T-helper 9 cell (primary cell): Measurements from ENCODE around the gene PIP5K1C.
A peak's percentile ranks its signal among the peaks of the same experiment; 100 is the strongest.

ENCODE experiments used
- DNase-seq: peaks from one replicate; pipeline ENCODE4 v3.0.0-alpha.2; 2020

The PIP5K1C gene

GRCh38 chr19:3607303-3608078 lies 92.8 kb downstream of the PIP5K1C start:
- no peak for DNase-seq

- peak; percentile 21 for DNase-seq
These were observed 93.5 kb downstream of the PIP5K1C start, which contains the start of gene TBXA2R for GRCh38 chr19:3606690-3607289. TSS of gene TBXA2R (minus strand) at chr19:3606875. CDS start at chr19:3600634, 6,241 bp downstream.

DNA sequence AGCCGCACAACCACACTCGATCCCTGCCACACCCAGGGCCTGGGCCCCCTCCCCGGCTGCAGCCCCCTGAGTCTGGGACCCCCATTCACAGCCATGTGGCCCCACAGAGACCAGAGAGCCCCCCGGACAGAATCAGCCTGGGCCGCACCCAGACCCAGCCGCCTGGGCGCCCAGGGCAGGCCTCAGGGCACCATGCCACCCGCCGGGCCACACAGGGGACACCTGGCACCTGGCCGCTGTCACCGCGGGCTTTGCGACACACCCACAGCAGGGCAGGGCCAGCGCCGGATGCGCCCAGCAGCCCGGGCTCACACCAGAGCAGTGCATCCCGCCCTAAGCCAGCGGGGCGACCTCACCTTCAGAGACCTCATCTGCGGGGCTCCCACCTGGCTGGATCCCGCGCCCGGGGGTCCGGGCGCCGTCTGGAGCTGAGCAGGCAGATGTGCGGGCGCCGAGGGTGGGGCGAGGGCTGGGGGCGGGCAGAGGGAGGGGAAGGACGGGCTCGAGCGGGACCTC lies 94.0 kb downstream of the PIP5K1C start:
- no peak for DNase-seq

- no peak for DNase-seq
These were observed 94.5 kb downstream of the PIP5K1C start for GRCh38 chr19:3605770-3606169.

- no peak for DNase-seq
These were observed 94.9 kb downstream of the PIP5K1C start for GRCh38 chr19:3605361-3605760.

GRCh38 chr19:3604987-3605343 lies 95.3 kb downstream of the PIP5K1C start:
- no peak for DNase-seq

- DNase-seq = no peak
These were observed 95.9 kb downstream of the PIP5K1C start for GRCh38 chr19:3604227-3604986.

GRCh38 chr19:3603121-3603811 lies 97.0 kb downstream of the PIP5K1C start:
- no peak for DNase-seq

DNA sequence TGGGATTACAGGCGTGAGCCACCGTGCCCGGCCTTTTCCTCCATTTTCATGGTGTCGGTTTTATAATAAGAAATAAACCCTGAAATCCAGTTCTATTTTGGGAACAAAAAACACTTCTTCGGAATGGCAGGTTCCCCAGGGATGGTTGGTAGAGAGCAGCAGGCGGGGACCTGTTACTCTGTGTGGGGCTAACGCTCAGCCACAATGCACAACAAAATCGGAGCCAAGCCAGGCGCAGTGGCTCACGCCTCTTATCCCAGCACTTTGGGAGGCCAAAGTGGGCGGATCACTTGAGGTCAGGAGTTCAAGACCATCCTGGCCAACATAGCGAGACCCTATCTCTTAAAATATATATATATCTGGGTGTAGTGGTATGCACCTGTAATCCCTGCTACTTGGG lies 99.2 kb downstream of the PIP5K1C start:
- DNase-seq = no peak

- no peak for DNase-seq
These were observed 100.5 kb downstream of the PIP5K1C start for GRCh38 chr19:3599776-3600187.

GRCh38 chr19:3595521-3596061 lies 104.7 kb downstream of the PIP5K1C start:
- no peak for DNase-seq

GRCh38 chr19:3593156-3593555 lies 107.1 kb downstream of the PIP5K1C start:
- DNase-seq = no peak

DNA sequence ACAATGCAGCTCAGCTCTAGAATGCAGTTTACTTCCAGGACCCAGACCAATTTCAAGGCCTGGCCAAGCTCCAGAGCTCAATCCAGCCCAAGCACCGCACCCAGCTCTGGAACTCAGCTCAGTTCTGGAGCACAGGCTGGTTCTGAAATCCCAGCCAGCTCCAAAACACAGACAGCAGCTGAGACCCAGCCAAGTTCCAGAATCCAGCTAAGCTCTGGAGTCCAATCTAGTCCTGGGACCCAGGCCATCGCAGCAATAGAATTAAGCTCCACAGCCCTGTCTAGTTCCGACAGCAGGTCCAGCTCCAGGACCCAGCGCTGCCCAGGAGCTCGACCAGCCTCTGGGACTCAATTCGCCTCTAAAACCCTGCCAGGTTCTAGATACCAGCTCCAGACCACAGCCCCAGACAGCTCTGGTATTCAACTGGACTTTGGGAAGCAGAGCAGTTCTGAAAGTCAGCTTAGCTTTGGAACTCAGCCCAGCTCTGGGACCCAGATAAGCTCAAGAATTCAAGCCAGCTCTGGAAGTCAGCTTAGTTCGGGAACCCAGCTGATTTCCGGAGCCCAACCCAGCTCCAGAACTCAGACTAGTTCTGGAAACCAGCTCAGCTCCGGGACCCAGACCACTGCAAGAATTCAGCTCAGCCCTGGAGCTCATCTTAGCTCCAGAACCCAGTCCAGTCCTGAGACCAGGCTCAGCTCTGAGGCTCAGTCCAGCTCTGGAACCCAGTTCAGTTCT lies 108.2 kb downstream of the PIP5K1C start:
- DNase-seq = no peak

DNA sequence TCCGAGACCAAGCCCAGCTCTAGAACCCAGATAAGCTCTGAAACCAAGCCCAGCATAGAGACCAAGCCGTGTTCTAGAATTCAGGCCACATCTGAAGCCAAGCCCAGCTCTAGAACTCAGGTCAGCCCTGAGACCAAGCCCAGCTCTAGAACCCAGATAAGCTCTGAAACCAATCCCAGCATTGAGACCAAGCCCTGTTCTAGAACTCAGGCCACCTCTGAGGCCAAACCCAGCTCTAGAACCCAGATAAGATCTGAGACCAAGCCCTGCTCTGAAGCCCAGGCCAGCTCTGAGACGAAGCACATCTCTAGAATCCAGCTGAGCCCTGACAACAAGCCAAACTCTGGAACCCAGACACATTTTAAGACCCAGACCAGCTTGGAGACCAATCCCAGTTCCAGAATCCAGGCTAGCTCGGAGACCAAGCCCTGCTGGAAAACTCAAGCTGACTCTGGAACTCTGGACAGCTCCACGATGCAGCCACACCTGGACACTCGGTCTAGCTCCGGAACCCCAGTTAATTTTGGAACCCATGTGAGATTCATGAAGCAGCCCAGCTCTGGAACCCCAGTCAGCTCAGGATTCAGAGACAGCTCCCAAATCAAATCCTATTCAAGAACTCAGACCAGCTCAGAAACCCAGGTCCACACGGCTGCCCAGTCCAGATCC lies 109.1 kb downstream of the PIP5K1C start:
- no peak for DNase-seq

- no peak for DNase-seq
These were observed 110.3 kb downstream of the PIP5K1C start for GRCh38 chr19:3589949-3590348.

DNA sequence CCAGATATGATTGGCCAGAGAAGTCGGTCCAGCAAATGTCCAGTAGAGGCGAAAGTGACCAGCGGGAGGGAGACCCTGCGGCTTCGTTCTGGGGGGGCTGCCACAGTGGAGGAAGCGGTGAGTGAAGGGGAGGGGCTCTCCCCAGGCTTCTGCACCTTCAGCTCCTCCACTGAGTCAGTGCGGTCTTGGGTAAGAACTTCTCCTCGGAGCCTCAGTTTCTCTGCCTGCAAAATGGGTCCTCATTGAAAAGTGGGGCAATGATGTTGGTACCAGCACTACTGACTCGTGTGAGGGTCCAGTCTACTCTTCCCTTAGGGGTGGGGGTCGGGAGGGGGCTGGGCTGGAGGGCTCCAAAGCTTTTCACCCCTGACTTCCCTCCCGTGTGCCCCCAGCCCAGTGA lies 110.8 kb downstream of the PIP5K1C start:
- no peak for DNase-seq

DNA sequence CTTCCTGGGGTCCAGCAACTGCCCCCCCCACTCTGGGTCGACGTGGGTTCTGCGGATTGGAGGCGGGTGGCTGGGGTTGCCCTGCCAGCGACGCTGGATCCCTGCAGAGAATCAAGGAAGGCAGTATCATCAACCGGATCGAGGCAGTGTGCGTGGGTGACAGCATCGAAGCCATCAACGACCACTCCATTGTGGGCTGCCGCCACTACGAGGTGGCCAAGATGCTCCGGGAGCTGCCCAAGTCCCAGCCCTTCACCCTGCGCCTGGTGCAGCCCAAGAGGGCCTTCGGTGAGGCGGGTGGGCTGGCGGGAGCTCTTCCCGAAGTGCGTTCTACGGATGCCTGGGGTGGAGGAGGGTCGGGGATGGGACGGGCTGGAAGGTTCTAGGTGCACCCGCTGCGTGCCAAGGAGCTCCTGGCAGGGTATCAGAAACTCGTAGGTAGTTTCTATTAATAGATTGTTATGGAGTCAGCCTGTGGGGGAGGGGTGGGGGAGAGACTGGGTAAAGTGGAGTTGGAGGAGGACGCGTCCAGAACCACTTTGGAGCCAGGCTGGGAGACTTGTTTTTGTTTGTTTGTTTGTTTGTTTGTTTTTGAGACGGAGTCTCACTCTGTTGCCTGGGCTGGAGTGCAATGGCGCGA lies 113.4 kb downstream of the PIP5K1C start:
- DNase-seq = no peak

DNA sequence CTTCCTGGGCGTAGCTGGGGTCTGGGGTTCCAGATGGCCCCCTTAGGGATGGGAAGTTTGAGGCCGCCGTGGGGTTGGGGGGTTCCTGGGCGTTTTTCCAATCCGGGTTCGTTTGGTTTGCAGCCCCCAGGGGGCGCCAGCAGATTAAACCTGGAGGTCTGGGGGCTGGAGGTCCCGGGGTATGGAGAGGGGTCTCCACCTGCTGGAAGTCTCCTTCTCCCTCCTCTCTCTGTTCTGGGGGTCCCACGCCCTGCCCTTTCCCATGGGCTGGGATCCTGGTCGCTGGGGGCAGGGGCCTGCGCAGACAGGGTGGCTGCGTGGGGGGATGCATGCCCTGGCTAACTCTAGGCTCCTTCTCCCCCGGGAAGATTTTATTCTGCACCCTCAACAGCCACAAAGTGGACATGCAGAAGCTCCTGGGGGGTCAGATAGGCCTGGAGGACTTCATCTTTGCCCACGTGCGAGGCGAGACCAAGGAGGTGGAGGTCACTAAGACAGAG lies 114.1 kb downstream of the PIP5K1C start:
- peak; percentile 43 for DNase-seq

DNA sequence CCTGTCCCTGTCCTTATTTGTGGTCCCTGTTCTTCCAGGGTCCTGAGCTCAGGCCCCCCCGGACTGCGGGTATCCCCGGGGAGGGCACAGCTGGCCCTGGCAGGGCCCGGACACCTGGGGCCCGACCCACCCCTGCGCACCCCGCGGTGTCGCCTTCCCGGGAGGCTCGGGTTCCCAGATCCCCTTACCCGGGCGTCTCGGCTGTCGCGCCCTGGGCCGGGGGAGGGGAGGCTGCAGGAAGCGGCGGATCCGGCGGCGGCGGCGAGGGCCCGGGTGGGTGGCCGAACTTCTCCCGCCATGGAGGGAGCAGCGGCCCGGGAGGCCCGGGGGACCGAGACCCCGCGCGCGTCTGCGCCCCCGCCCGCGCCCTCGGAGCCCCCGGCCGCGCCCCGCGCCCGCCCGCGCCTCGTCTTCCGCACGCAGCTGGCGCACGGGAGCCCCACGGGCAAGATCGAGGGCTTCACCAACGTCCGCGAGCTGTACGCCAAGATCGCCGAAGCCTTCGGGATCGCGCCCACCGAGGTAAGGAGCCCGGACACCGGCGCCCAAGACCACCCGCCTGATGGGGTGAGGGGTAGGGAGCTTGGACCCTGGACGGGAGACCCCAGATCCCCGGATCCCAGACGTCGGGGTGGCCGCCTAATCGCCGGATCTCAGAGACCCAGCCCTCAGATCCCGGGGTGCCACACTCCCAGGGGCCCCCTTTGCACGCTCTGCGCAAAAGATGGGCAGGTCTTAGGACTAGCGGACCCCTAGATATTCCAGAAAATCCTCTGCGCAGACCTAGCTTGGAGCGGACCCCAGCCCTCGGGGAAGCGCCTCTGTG lies 114.8 kb downstream of the PIP5K1C start, which contains the start of gene GIPC3:
Gene GIPC3 (plus strand): TSS at position 178 of the 826 bp plus-strand sequence. CDS start 120 bp downstream, at position 298.
- no peak for DNase-seq
